Uterus (tissue), 4 donors: Measurements from ENCODE around the gene LCK. TPM values are rescaled to one million over a fixed set of nuclear protein-coding genes. Genes with fewer than 3 reads are reported as not detected.
"Not testable (repeated sequence)": the region's sequence is repeated elsewhere in the genome, so short reads cannot be mapped to it uniquely, and the experiment has no call there.

ENCODE experiments used
- DNase-seq, 2 donors: peaks; one replicate each; pipeline ENCODE4 v3.0.0-alpha.2; 2019 to 2020
- H3K27ac ChIP-seq, 2 donors: fragments of 200-600 bp; sonication (generic); 1 replicate in 1 of 2; 2 replicates in 1 of 2; pipeline ENCODE4 v1.5.1; 2016 to 2018
- H3K27me3 ChIP-seq, 2 donors: fragments of 200-600 bp; sonication (generic); one replicate each; pipeline ENCODE4 v1.5.1; 2018 to 2019; ENCODE audit warnings: control low read depth in 1 of 2
- H3K36me3 ChIP-seq, 2 donors: fragments of 200-600 bp; sonication (generic); one replicate each; pipeline ENCODE4 v1.5.1; 2019; ENCODE audit warnings: control low read depth in 1 of 2
- H3K4me1 ChIP-seq, 2 donors: fragments of 200-600 bp; sonication (generic); one replicate each; pipeline ENCODE4 v1.5.1; 2018 to 2019; ENCODE audit warnings: control low read depth in 1 of 2
- H3K4me3 ChIP-seq, 2 donors: fragments of 200-600 bp; sonication (generic); 1 replicate in 1 of 2; 2 replicates in 1 of 2; pipeline ENCODE4 v1.5.1; 2018 to 2019; ENCODE audit warnings: mild to moderate bottlenecking in 1 of 2
- H3K9me3 ChIP-seq, 2 donors: fragments of 200-600 bp; sonication (generic); one replicate each; pipeline ENCODE4 v1.5.1; 2019; ENCODE audit warnings: control low read depth in 1 of 2
- POLR2A ChIP-seq, 2 donors: fragments of 450-650 bp; IDR thresholded peaks; one replicate each; pipeline ENCODE4 v1.6.1; 2016; ENCODE audit warnings: antibody characterized with exemption in 2 of 2, mild to moderate bottlenecking in 1 of 2, moderate library complexity in 1 of 2
- intact Hi-C: fragments of 100-400 bp; cut with DNase I; formaldehyde crosslinking; loops from one replicate; pipeline ENCODE4 v1.15.1; 2023; ENCODE audit warnings: low total_unique reads
- total RNA-seq, 4 donors: library from RNA; depleted of rRNA in 3 of 4; stranded (reverse); fragments of >200 nt in 3 of 4; gene quantifications; one replicate each; pipeline versions ENCODE4 v1.1.0 to v1.2.4, GENCODE V29; 2014 to 2023
- TF ChIP-seq, protein P1 (sequence below), 4 experiments: fragments of 200-600 bp in 2 of 4; fragments of 450-650 bp in 2 of 4; sonication (generic) in 2 of 4; IDR thresholded peaks; one replicate each; pipeline ENCODE4 v1.5.1; 2016 to 2019; ENCODE audit warnings: antibody characterized with exemption in 4 of 4, mild to moderate bottlenecking in 2 of 4, moderate library complexity in 1 of 4
- donor health status: DM: yes; HTN: yes; CAD: no.

LCK gene
- total RNA-seq, 4 donors from 2014 or later: 0.26 to 2.0 (median 1.4) TPM

GRCh38 chr1:32255072-32256071, 4.3 kb downstream of the LCK start:
- intact Hi-C loops: no loop called here
- H3K27ac ChIP-seq: no peak overlapping the region

GRCh38 chr1:32256473-32257226, 5.6 kb downstream of the LCK start:
- intact Hi-C loops: no loop called here
- Histone ChIP-seq H3K27me3 (no peaks in the 10 kb centered on the region), H3K4me3 (no peak overlapping the region), H3K4me1 (no peaks in the 10 kb centered on the region), H3K36me3 (no peaks in the 10 kb centered on the region), H3K27ac (no peak overlapping the region), H3K9me3 (no peaks in the 10 kb centered on the region)
- no peak for TF ChIP-seq POLR2A (IDR thresholded peaks at IDR 0.05)
- TF ChIP-seq, protein P1, sequence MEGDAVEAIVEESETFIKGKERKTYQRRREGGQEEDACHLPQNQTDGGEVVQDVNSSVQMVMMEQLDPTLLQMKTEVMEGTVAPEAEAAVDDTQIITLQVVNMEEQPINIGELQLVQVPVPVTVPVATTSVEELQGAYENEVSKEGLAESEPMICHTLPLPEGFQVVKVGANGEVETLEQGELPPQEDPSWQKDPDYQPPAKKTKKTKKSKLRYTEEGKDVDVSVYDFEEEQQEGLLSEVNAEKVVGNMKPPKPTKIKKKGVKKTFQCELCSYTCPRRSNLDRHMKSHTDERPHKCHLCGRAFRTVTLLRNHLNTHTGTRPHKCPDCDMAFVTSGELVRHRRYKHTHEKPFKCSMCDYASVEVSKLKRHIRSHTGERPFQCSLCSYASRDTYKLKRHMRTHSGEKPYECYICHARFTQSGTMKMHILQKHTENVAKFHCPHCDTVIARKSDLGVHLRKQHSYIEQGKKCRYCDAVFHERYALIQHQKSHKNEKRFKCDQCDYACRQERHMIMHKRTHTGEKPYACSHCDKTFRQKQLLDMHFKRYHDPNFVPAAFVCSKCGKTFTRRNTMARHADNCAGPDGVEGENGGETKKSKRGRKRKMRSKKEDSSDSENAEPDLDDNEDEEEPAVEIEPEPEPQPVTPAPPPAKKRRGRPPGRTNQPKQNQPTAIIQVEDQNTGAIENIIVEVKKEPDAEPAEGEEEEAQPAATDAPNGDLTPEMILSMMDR (IDR thresholded peaks at IDR 0.05): no peak
- DNase-seq: no peak

More at GRCh38 chr1:32255072-32256071, 4.3 kb downstream of the LCK start:
- H3K27me3 ChIP-seq: no peaks in the 10 kb centered on the region
- DNase-seq: no peak
- no peak overlapping the region for H3K4me3 ChIP-seq
- H3K36me3 ChIP-seq: no peaks in the 10 kb centered on the region
- H3K9me3 ChIP-seq: no peaks in the 10 kb centered on the region
- no peak for TF ChIP-seq POLR2A (IDR thresholded peaks at IDR 0.05)
- TF ChIP-seq, protein P1 (IDR thresholded peaks at IDR 0.05): no peak
- H3K4me1 ChIP-seq: no peaks in the 10 kb centered on the region

- H3K27me3 ChIP-seq: no peaks in the 10 kb centered on the region
- no peaks in the 10 kb centered on the region for H3K36me3 ChIP-seq
- H3K9me3 ChIP-seq: no peaks in the 10 kb centered on the region
- no peak overlapping the region for H3K27ac ChIP-seq
- no peak overlapping the region for H3K4me3 ChIP-seq
- TF ChIP-seq POLR2A (IDR thresholded peaks at IDR 0.05): no peak
- TF ChIP-seq, protein P1 (IDR thresholded peaks at IDR 0.05): no peak
- no peaks in the 10 kb centered on the region for H3K4me1 ChIP-seq
- intact Hi-C loops: no loop called here
- no peak for DNase-seq
These were observed 6.1 kb downstream of the LCK start for GRCh38 chr1:32257227-32257508.

DNA sequence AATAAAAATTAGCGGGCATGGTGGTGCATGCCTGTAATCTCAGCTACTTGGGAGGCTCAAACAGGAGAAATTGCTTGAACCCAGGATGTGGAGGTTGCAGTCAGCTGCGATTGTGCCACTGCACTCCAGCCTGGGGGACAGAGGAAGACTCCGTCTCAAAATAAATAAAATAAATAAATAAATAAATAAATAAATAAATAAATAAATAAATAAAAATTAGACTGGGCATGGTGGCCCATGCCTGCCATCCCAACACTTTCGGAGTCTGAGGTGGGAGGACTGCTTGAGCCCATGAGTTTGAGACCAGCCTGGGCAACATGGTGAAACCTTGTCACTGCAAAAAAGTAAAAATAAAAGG, 12.2 kb downstream of the LCK start:
- H3K4me3 ChIP-seq, H3K27me3 ChIP-seq, intact Hi-C loops, H3K36me3 ChIP-seq, H3K4me1 ChIP-seq, H3K9me3 ChIP-seq, H3K27ac ChIP-seq, DNase-seq: not testable (repeated sequence)

- H3K9me3 ChIP-seq: no peaks in the 10 kb centered on the region
- intact Hi-C loops: no loop called here
- no peaks in the 10 kb centered on the region for H3K36me3 ChIP-seq
- H3K4me3 ChIP-seq: no peak overlapping the region
- no peaks in the 10 kb centered on the region for H3K4me1 ChIP-seq
- no peak for DNase-seq
- TF ChIP-seq, protein P1 (IDR thresholded peaks at IDR 0.05): no peak
- no peak for TF ChIP-seq POLR2A (IDR thresholded peaks at IDR 0.05)
- no peak overlapping the region for H3K27ac ChIP-seq
- no peaks in the 10 kb centered on the region for H3K27me3 ChIP-seq
These were observed 12.7 kb downstream of the LCK start for GRCh38 chr1:32263744-32264143.
